ENCODE data around the gene SAT2. TPM values are rescaled to one million over a fixed set of nuclear protein-coding genes. Genes with fewer than 3 reads are reported as not detected.

SAT2 gene
- total RNA-seq, 1 experiment from 2014 or later: 54.9 TPM

DNA sequence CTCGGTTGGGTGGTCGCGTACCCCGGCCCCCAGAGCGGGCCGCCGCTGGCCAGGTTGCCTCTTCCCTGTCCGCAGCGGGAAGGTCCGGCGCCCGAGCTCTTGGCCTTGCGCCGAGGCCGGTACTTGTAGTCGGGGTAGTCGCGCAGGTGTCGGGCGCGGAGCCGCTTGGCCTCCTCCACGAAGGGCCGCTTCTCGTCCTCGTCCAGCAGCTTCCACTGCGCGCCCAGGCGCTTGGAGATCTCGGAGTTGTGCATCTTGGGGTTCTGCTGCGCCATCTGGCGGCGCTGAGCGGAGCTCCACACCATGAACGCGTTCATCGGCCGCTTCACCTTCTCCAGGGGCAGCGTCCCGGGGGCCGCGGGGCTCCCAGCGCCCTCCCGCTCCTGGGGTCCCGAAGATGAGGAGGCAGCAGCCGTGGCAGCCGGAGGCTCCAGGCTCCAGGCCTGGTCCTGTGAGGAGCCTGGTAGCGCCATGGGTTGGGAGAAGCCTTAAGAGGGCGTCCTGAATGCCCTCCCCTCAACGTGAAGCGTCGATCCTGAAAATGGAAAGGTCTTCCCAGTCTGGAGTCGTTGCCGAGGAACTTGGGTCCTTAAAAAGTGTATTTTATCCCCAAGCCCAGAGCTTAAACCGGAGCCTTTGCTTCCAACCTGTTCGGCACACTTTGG lies 38.3 kb downstream of the SAT2 start:
- no peaks in the 10 kb centered on the region for H3K9me3 ChIP-seq (ENCODE audit: control insufficient read depth in 1 of 2, insufficient read depth in 1 of 2, low read depth in 1 of 2, low read length in 2 of 2)
- no peaks in the 10 kb centered on the region for H3K9me2 ChIP-seq (ENCODE audit: insufficient read depth)
- ChIA-PET POLR2A (no interaction called here), CTCF (no interaction called here), RAD21 (ENCODE audit: low non-redundant PET in 1 of 2, low total read pairs in 2 of 2, uncharacterized antibody in 2 of 2, unreplicated experiment in 2 of 2) (no interaction called here)
- H3K27me3 ChIP-seq (ENCODE audit: insufficient read depth, low read length): no peaks in the 10 kb centered on the region
- TF ChIP-seq POLR2A (IDR thresholded peaks at IDR 0.05; ENCODE audit: borderline replicate concordance, extremely low read depth, insufficient read depth, insufficient read length): no peak
- TF ChIP-seq YY1 (IDR thresholded peaks at IDR 0.05; ENCODE audit: extremely low read depth, insufficient replicate concordance, low read depth, low read length): no peak
- TF ChIP-seq ZNF274 (IDR thresholded peaks at IDR 0.05; ENCODE audit: low read depth, low read length): no peak
- TF ChIP-seq, protein P1, sequence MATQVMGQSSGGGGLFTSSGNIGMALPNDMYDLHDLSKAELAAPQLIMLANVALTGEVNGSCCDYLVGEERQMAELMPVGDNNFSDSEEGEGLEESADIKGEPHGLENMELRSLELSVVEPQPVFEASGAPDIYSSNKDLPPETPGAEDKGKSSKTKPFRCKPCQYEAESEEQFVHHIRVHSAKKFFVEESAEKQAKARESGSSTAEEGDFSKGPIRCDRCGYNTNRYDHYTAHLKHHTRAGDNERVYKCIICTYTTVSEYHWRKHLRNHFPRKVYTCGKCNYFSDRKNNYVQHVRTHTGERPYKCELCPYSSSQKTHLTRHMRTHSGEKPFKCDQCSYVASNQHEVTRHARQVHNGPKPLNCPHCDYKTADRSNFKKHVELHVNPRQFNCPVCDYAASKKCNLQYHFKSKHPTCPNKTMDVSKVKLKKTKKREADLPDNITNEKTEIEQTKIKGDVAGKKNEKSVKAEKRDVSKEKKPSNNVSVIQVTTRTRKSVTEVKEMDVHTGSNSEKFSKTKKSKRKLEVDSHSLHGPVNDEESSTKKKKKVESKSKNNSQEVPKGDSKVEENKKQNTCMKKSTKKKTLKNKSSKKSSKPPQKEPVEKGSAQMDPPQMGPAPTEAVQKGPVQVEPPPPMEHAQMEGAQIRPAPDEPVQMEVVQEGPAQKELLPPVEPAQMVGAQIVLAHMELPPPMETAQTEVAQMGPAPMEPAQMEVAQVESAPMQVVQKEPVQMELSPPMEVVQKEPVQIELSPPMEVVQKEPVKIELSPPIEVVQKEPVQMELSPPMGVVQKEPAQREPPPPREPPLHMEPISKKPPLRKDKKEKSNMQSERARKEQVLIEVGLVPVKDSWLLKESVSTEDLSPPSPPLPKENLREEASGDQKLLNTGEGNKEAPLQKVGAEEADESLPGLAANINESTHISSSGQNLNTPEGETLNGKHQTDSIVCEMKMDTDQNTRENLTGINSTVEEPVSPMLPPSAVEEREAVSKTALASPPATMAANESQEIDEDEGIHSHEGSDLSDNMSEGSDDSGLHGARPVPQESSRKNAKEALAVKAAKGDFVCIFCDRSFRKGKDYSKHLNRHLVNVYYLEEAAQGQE (IDR thresholded peaks at IDR 0.05; ENCODE audit: low read depth): no peak
- TF ChIP-seq EZH2 (IDR thresholded peaks at IDR 0.05): no peak
- no peak for TF ChIP-seq SIN3A (IDR thresholded peaks at IDR 0.05; ENCODE audit: low read depth)
- no peak for TF ChIP-seq ZFX (IDR thresholded peaks at IDR 0.05)
- TF ChIP-seq EGR1 (IDR thresholded peaks at IDR 0.05; ENCODE audit: low read depth): no peak
- TF ChIP-seq ELF1 (IDR thresholded peaks at IDR 0.05; ENCODE audit: borderline replicate concordance, low read depth): no peak
- TF ChIP-seq SRF (IDR thresholded peaks at IDR 0.05; ENCODE audit: low read depth): no peak
- no peak for TF ChIP-seq POLR2AphosphoS5 (IDR thresholded peaks at IDR 0.05; ENCODE audit: low read depth, low read length)
- TF ChIP-seq SP1 (IDR thresholded peaks at IDR 0.05; ENCODE audit: low read depth): no peak
- TF ChIP-seq, protein P2, sequence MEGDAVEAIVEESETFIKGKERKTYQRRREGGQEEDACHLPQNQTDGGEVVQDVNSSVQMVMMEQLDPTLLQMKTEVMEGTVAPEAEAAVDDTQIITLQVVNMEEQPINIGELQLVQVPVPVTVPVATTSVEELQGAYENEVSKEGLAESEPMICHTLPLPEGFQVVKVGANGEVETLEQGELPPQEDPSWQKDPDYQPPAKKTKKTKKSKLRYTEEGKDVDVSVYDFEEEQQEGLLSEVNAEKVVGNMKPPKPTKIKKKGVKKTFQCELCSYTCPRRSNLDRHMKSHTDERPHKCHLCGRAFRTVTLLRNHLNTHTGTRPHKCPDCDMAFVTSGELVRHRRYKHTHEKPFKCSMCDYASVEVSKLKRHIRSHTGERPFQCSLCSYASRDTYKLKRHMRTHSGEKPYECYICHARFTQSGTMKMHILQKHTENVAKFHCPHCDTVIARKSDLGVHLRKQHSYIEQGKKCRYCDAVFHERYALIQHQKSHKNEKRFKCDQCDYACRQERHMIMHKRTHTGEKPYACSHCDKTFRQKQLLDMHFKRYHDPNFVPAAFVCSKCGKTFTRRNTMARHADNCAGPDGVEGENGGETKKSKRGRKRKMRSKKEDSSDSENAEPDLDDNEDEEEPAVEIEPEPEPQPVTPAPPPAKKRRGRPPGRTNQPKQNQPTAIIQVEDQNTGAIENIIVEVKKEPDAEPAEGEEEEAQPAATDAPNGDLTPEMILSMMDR (IDR thresholded peaks at IDR 0.05 in 2 of 3, conservative IDR thresholded peaks at IDR 0.05 in 1 of 3; ENCODE audit: borderline replicate concordance in 1 of 3, insufficient read depth in 1 of 3, low read depth in 2 of 3, low read length in 2 of 3): no peak
- TF ChIP-seq, protein P3, sequence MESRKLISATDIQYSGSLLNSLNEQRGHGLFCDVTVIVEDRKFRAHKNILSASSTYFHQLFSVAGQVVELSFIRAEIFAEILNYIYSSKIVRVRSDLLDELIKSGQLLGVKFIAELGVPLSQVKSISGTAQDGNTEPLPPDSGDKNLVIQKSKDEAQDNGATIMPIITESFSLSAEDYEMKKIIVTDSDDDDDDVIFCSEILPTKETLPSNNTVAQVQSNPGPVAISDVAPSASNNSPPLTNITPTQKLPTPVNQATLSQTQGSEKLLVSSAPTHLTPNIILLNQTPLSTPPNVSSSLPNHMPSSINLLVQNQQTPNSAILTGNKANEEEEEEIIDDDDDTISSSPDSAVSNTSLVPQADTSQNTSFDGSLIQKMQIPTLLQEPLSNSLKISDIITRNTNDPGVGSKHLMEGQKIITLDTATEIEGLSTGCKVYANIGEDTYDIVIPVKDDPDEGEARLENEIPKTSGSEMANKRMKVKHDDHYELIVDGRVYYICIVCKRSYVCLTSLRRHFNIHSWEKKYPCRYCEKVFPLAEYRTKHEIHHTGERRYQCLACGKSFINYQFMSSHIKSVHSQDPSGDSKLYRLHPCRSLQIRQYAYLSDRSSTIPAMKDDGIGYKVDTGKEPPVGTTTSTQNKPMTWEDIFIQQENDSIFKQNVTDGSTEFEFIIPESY (IDR thresholded peaks at IDR 0.05; ENCODE audit: extremely low read depth, insufficient replicate concordance, low read length): no peak
- no peak for TF ChIP-seq CEBPB (IDR thresholded peaks at IDR 0.05; ENCODE audit: low read depth)
- TF ChIP-seq EZH2phosphoT487 (IDR thresholded peaks at IDR 0.05; ENCODE audit: borderline replicate concordance): no peak
- TF ChIP-seq JUND (IDR thresholded peaks at IDR 0.05): no peak
- H3K36me3 ChIP-seq (ENCODE audit: control insufficient read depth in 1 of 2, insufficient read depth in 2 of 2, low read length in 2 of 2): peaks cover 32 to 41% of the 10 kb centered on the region in 2 experiments; a peak in 3 of 4 replicates
- H4K20me1 ChIP-seq (ENCODE audit: insufficient read depth): no peaks in the 10 kb centered on the region
- BruUV-seq (replicated peaks): no TSS peak
- no peak overlapping the region for H3K4me3 ChIP-seq (replicated peaks in 1 of 2; ENCODE audit: low read depth in 1 of 2, low read length in 2 of 2)
- H3K4me2 ChIP-seq (ENCODE audit: low read length): no peak overlapping the region
- no peak overlapping the region for H3K9ac ChIP-seq (ENCODE audit: low read length)
- H2AFZ ChIP-seq (ENCODE audit: low read depth, low read length, poor library complexity, severe bottlenecking): no peak overlapping the region
- DNase-seq (ENCODE audit: low read depth, low spot score) (no peak), ATAC-seq (no peak)
- H3K27ac ChIP-seq (ENCODE audit: low read depth, low read length): no peak overlapping the region; the same call in 1 of the 2 replicates
- H3K79me2 ChIP-seq (ENCODE audit: insufficient read depth, low read length): peaks cover 27% of the 10 kb centered on the region
- intact Hi-C loops (cut with micrococcal nuclease): no loop called here
- peaks cover 2 to 33% of the 10 kb centered on the region in 2 experiments; a peak in 3 of 4 replicates for H3K4me1 ChIP-seq (ENCODE audit: control insufficient read depth in 1 of 2, insufficient read depth in 2 of 2, low read length in 2 of 2)

Measured in HCT116 (cell line).